H1 (cell line): ENCODE results near the gene IFI27L1. TPM values are rescaled to one million over a fixed set of nuclear protein-coding genes. Genes with fewer than 3 reads are reported as not detected.

Experiments used
- CTCF ChIA-PET: fragments of 300-600 bp; sonication (Branson Sonifier 250); formaldehyde crosslinking; loops from one replicate; lab custom pipeline; 2021; ENCODE audit not compliant: partially characterized antibody; lab: Charles Lee
- POLR2A ChIA-PET: fragments of 300-600 bp; sonication (Branson Sonifier 250); formaldehyde crosslinking; loops from one replicate; lab custom pipeline; 2021; ENCODE audit warnings: inconsistent platforms; ENCODE audit not compliant: partially characterized antibody; lab: Charles Lee
- DNase-seq, 2 experiments: peaks; one replicate each; pipeline versions ENCODE4 v3.0.0 to v3.0.0-alpha.2; 2010 to 2022; ENCODE audit warnings: low spot score in 2 of 2, low read depth in 1 of 2, mixed read lengths in 1 of 2
- FAIRE-seq: peaks from 2 replicates; lab custom pipeline; 2011; peaks lifted over from hg19 to GRCh38; lab: Jason Lieb, UNC
- H2AFZ ChIP-seq: 2 replicates; pipeline ENCODE4 v1.8.1; 2012; ENCODE audit warnings: low read length, inconsistent platforms
- H2AK5ac ChIP-seq: 2 replicates; pipeline ENCODE4 v1.6.1; 2013; ENCODE audit warnings: low read depth, low read length
- H2BK120ac ChIP-seq: replicated peaks from 2 replicates; pipeline ENCODE3; 2013; ENCODE audit warnings: low read depth, low read length, inconsistent platforms
- H2BK12ac ChIP-seq: 2 replicates; pipeline ENCODE4 v1.6.1; 2013; ENCODE audit warnings: low read depth, low read length
- H2BK15ac ChIP-seq: 2 replicates; pipeline ENCODE4 v1.6.1; 2013; ENCODE audit warnings: low read length
- H2BK20ac ChIP-seq: 2 replicates; pipeline ENCODE4 v1.6.1; 2013; ENCODE audit warnings: low read length
- H2BK5ac ChIP-seq: 2 replicates; pipeline ENCODE4 v1.6.1; 2013; ENCODE audit warnings: low read depth, low read length
- H3K14ac ChIP-seq: 2 replicates; pipeline ENCODE4 v1.6.1; 2013; ENCODE audit warnings: inconsistent platforms; ENCODE audit not compliant: insufficient read length
- H3K18ac ChIP-seq: 2 replicates; pipeline ENCODE4 v1.6.1; 2013; ENCODE audit warnings: low read length; ENCODE audit errors: extremely low read depth
- H3K23ac ChIP-seq: 2 replicates; pipeline ENCODE4 v1.6.1; 2013; ENCODE audit warnings: inconsistent platforms; ENCODE audit not compliant: insufficient read length
- H3K23me2 ChIP-seq: 2 replicates; pipeline ENCODE4 v1.6.1; 2013; ENCODE audit warnings: low read depth, low read length
- H3K27ac ChIP-seq: 2 replicates; pipeline ENCODE4 v1.6.1; 2011; ENCODE audit warnings: low read depth, low read length, inconsistent platforms
- H3K27me3 ChIP-seq, 4 experiments: replicated peaks in 1 of 4; 1 replicate in 1 of 4; 2 replicates in 3 of 4; pipeline versions ENCODE4 v1.6.1 to v1.8.1; 2011 to 2013; ENCODE audit warnings: low read length in 3 of 4, mild to moderate bottlenecking in 3 of 4, inconsistent platforms in 2 of 4, mixed read lengths in 2 of 4, moderate library complexity in 1 of 4; ENCODE audit not compliant: control insufficient read depth in 3 of 4, insufficient read depth in 3 of 4; ENCODE audit errors: extremely low read depth in 1 of 4
- H3K36me3 ChIP-seq, 4 experiments: 2 replicates each; pipeline versions ENCODE4 v1.6.1 to v1.8.1; 2011 to 2013; ENCODE audit warnings: mild to moderate bottlenecking in 4 of 4, low read length in 3 of 4, moderate library complexity in 2 of 4, control low read depth in 1 of 4, inconsistent platforms in 1 of 4; ENCODE audit not compliant: insufficient read depth in 4 of 4, control insufficient read depth in 2 of 4
- H3K4ac ChIP-seq: replicated peaks from 2 replicates; pipeline ENCODE3; 2013; ENCODE audit warnings: low read length, low read depth, mixed read lengths, inconsistent platforms; ENCODE audit not compliant: insufficient read length
- H3K4me1 ChIP-seq, 4 experiments: replicated peaks in 1 of 4; 1 replicate in 1 of 4; 2 replicates in 3 of 4; pipeline versions ENCODE4 v1.6.1 to v1.8.1; 2011 to 2013; ENCODE audit warnings: low read length in 3 of 4, inconsistent platforms in 2 of 4, mixed read lengths in 1 of 4; ENCODE audit not compliant: insufficient read depth in 4 of 4, control insufficient read depth in 3 of 4
- H3K4me2 ChIP-seq, 2 experiments: 2 replicates each; pipeline versions ENCODE4 v1.6.1 to v1.8.1; 2011 to 2013; ENCODE audit warnings: low read depth in 2 of 2, low read length in 2 of 2, control low read depth in 1 of 2, inconsistent platforms in 1 of 2, mild to moderate bottlenecking in 1 of 2; ENCODE audit not compliant: insufficient read depth in 1 of 2
- H3K4me3 ChIP-seq, 4 experiments: fragments of 200-600, 300-600 bp in 1 of 4; sonication (generic), shearing (Covaris generic), sonication (Bioruptor Twin) in 1 of 4; 2 replicates each; pipeline versions ENCODE4 v1.5.1 to v1.8.1; 2011 to 2016; ENCODE audit warnings: low read length in 4 of 4, low read depth in 3 of 4, control low read depth in 2 of 4, inconsistent platforms in 2 of 4, mild to moderate bottlenecking in 2 of 4, mixed read lengths in 1 of 4, moderate library complexity in 1 of 4; ENCODE audit not compliant: insufficient read depth in 2 of 4; ENCODE audit errors: extremely low read depth in 1 of 4
- H3K56ac ChIP-seq: replicated peaks from 2 replicates; pipeline ENCODE3; 2013; ENCODE audit warnings: low read depth, mild to moderate bottlenecking, mixed read lengths, low read length, inconsistent platforms; ENCODE audit not compliant: insufficient read length
- H3K79me1 ChIP-seq: 2 replicates; pipeline ENCODE4 v1.6.1; 2013; ENCODE audit warnings: low read depth, low read length, control low read depth
- H3K79me2 ChIP-seq, 2 experiments: 2 replicates each; pipeline versions ENCODE4 v1.6.1 to v1.8.1; 2012 to 2013; ENCODE audit warnings: low read length in 2 of 2, mild to moderate bottlenecking in 2 of 2, inconsistent platforms in 1 of 2; ENCODE audit not compliant: insufficient read depth in 2 of 2, control insufficient read depth in 1 of 2
- H3K9ac ChIP-seq, 4 experiments: replicated peaks in 1 of 4; 1 replicate in 1 of 4; 2 replicates in 3 of 4; pipeline versions ENCODE4 v1.6.1 to v1.8.1; 2011 to 2013; ENCODE audit warnings: low read depth in 3 of 4, low read length in 3 of 4, control low read depth in 2 of 4, mild to moderate bottlenecking in 2 of 4, moderate library complexity in 2 of 4, inconsistent platforms in 1 of 4; ENCODE audit errors: extremely low read depth in 1 of 4
- H3K9me3 ChIP-seq, 2 experiments: 2 replicates each; pipeline versions ENCODE4 v1.6.1 to v1.8.1; 2012 to 2013; ENCODE audit warnings: mild to moderate bottlenecking in 2 of 2, moderate library complexity in 2 of 2, control low read depth in 1 of 2, inconsistent platforms in 1 of 2, low read depth in 1 of 2, low read length in 1 of 2, mixed read lengths in 1 of 2; ENCODE audit not compliant: insufficient read depth in 2 of 2
- H4K20me1 ChIP-seq, 2 experiments: replicated peaks in 1 of 2; 2 replicates each; pipeline versions ENCODE3 to v1.8.1; 2011 to 2013; ENCODE audit warnings: inconsistent platforms in 2 of 2, low read length in 2 of 2, mild to moderate bottlenecking in 1 of 2; ENCODE audit not compliant: insufficient read depth in 2 of 2, control insufficient read depth in 1 of 2
- H4K5ac ChIP-seq: 2 replicates; pipeline ENCODE4 v1.6.1; 2013; ENCODE audit warnings: low read length, low read depth, mixed read lengths, inconsistent platforms; ENCODE audit not compliant: insufficient read length
- H4K8ac ChIP-seq: 2 replicates; pipeline ENCODE4 v1.8.0; 2013; ENCODE audit warnings: mild to moderate bottlenecking, moderate library complexity, low read length, inconsistent platforms; ENCODE audit not compliant: insufficient read depth; ENCODE audit errors: extremely low read depth
- H4K91ac ChIP-seq: replicated peaks from 2 replicates; pipeline ENCODE3; 2013; ENCODE audit warnings: low read length, mixed read lengths, inconsistent platforms; ENCODE audit not compliant: insufficient read length
- E2F6 ChIP-seq: IDR thresholded peaks from 2 replicates; pipeline ENCODE4 v1.6.1; 2012; ENCODE audit warnings: inconsistent platforms
- EP300 ChIP-seq, 2 experiments: IDR thresholded peaks; 1 replicate in 1 of 2; 2 replicates in 1 of 2; pipeline ENCODE4 v1.6.1; 2011 to 2012; ENCODE audit warnings: low read depth in 2 of 2, low read length in 2 of 2, mild to moderate bottlenecking in 2 of 2, borderline replicate concordance in 1 of 2, inconsistent platforms in 1 of 2, moderate library complexity in 1 of 2
- RBBP5 ChIP-seq: IDR thresholded peaks from 2 replicates; pipeline ENCODE4 v1.7.1; 2012; ENCODE audit warnings: low read depth, mild to moderate bottlenecking, inconsistent platforms, low read length, moderate library complexity, borderline replicate concordance
- RFX5 ChIP-seq: IDR thresholded peaks from 2 replicates; pipeline ENCODE4 v1.6.1; 2011; ENCODE audit warnings: low read depth, low read length, improper control_type of control experiment, borderline replicate concordance
- SUZ12 ChIP-seq: fragments of 200-600 bp; sonication (generic); IDR thresholded peaks from 2 replicates; pipeline ENCODE4 v1.6.1; 2012; ENCODE audit warnings: mild to moderate bottlenecking, inconsistent platforms, low read length, moderate library complexity, mixed read lengths
- WGBS, 2 experiments: shearing (Covaris generic) in 1 of 2; methylation state at CpG; one replicate each; pipeline versions ENCODE4 v1.1.6 to v1.1.7; 2013 to 2015; ENCODE audit warnings: low lambda C conversion rate in 2 of 2, mixed read lengths in 2 of 2, inconsistent platforms in 1 of 2, low coverage in 1 of 2, missing lambda C conversion rate in 1 of 2; ENCODE audit not compliant: insufficient replicate concordance in 2 of 2, insufficient coverage in 1 of 2, insufficient read length in 1 of 2; ENCODE audit errors: extremely low coverage in 1 of 2, missing lambda C conversion rate in 1 of 2; 5-methylcytosine and 5-hydroxymethylcytosine counted together
- polyA plus RNA-seq, 7 experiments: library from polyadenylated mRNA; depleted of rRNA in 3 of 7; stranded (reverse) in 5 of 7; unstranded in 2 of 7; fragments of >200 nt in 5 of 7; fragments of 200-250 nt in 2 of 7; gene quantifications; 1 replicate in 5 of 7; 2 replicates in 1 of 7; 4 replicates in 1 of 7; pipeline versions ENCODE4 v1.2.1 to v1.2.3, GENCODE V29; 2011 to 2013; ENCODE audit warnings: missing spikeins in 2 of 7, mixed read lengths in 2 of 7
- total RNA-seq: library from RNA; stranded (reverse); fragmentation: NEBNext Ultra II Directional; extraction: Animal tissue kit (Norgen Biotek cat#: 25700); gene quantifications from 2 replicates; pipeline ENCODE4 v1.2.1, GENCODE V29; 2021
- TF ChIP-seq, protein P1 (sequence below): IDR thresholded peaks from 2 replicates; pipeline ENCODE4 v1.6.1; 2012; ENCODE audit warnings: inconsistent platforms

IFI27L1 gene
- total and polyA plus RNA-seq, 2 of the 8 experiments (the other 6 are each of a cell fraction or from before 2014, with no cell fraction given): 21.2 to 30.5 TPM

DNA sequence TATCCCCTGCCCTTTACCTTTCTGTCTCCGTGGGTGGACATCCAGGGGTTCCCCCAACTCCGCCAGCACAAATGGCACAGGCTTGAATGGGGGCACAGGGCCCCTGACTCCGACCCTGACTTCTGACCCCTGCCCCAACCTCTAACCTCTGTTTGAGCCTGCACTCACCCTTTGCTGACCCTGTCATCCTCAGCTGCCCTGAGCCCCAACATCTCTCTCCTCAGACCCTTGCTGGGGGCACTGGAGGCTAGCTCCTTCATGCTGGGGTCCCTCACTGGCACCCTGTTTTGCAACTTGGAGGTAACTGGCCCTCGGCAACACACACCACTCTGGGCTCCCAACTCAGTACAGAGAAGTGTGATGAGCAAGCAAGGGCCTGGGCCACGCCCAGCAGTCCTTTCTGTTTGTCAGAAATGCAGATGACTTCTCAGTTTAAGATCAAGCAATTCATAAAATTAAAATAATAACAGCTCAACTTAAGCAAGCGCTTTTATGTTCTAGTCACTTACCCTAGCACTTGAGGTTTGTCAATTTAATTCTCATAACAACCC lies 31.5 kb downstream of the IFI27L1 start:
- Histone ChIP-seq H2AK5ac (no peak overlapping the region), H3K9ac (no peak overlapping the region), H3K4me2 (no peak overlapping the region), H3K4me1 (peaks cover 0 to 5% (median under 1%) of the 10 kb centered on the region in 4 experiments; a peak in 2 of 7 replicates), H3K4me3 (no peak overlapping the region), H3K14ac (no peak overlapping the region), H3K56ac (no peak overlapping the region), H3K79me2 (no peaks in the 10 kb centered on the region), H4K20me1 (no peaks in the 10 kb centered on the region), H2BK5ac (no peak overlapping the region), H3K23ac (no peak overlapping the region), H3K18ac (no peak overlapping the region), H2BK20ac (no peak overlapping the region), H4K91ac (no peak overlapping the region), H4K5ac (no peak overlapping the region), H4K8ac (no peak overlapping the region; the same call in 1 of the 2 replicates), H2BK12ac (no peak overlapping the region), H2AFZ (no peak overlapping the region), H3K23me2 (no peaks in the 10 kb centered on the region), H3K4ac (no peak overlapping the region), H2BK15ac (no peak overlapping the region), H3K27me3 (no peaks in the 10 kb centered on the region), H3K79me1 (no peaks in the 10 kb centered on the region), H3K36me3 (no peaks in the 10 kb centered on the region), H3K9me3 (no peaks in the 10 kb centered on the region), H3K27ac (no peak overlapping the region), H2BK120ac (no peak overlapping the region)
- 79% methylated on average over 6 of the region's 6 CpGs; no CpG with 5 or more reads in 1 of the 2 experiments for WGBS, 2 experiments
- CTCF ChIA-PET: interaction anchor here (1.0 to 2.4 kb wide), 5 partner anchors 13 to 68 kb away, joined by 4 to 15 read pairs (median 4); no protein-coding TSS in a partner anchor
- DNase-seq (no peak), FAIRE-seq (no peak)
- TF ChIP-seq RBBP5 (no peak), SUZ12 (no peak), RFX5 (no peak), EP300 (IDR thresholded peaks at IDR 0.05; ENCODE audit: borderline replicate concordance in 1 of 2, low read depth in 2 of 2, low read length in 2 of 2) (no peak), E2F6 (no peak)
- TF ChIP-seq, protein P1, sequence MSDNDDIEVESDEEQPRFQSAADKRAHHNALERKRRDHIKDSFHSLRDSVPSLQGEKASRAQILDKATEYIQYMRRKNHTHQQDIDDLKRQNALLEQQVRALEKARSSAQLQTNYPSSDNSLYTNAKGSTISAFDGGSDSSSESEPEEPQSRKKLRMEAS: no peak
- POLR2A ChIA-PET: no interaction called here
